ENCODE data around the gene DYDC2.
"Not testable (repeated sequence)": the region's sequence is repeated elsewhere in the genome, so short reads cannot be mapped to it uniquely, and the experiment has no call there.

DYDC2 gene, protein sequence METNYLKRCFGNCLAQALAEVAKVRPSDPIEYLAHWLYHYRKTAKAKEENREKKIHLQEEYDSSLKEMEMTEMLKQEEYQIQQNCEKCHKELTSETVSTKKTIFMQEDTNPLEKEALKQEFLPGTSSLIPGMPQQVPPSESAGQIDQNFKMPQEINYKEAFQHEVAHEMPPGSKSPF

GRCh38 chr10:80356563-80356988 lies at the start of gene DYDC2, which contains the start of gene DYDC1:
TSS of gene DYDC2 (plus strand) at chr10:80356781. CDS start at chr10:80362444, 5,663 bp downstream.
TSS of gene DYDC1 (minus strand) at chr10:80356755. CDS start at chr10:80352601, 4,154 bp downstream.
- no peak for DNase-seq (ENCODE audit: low spot score)

- DNase-seq (ENCODE audit: low spot score): no peak
These were observed 43.1 kb upstream of the DYDC2 start for GRCh38 chr10:80313523-80313922.

DNA sequence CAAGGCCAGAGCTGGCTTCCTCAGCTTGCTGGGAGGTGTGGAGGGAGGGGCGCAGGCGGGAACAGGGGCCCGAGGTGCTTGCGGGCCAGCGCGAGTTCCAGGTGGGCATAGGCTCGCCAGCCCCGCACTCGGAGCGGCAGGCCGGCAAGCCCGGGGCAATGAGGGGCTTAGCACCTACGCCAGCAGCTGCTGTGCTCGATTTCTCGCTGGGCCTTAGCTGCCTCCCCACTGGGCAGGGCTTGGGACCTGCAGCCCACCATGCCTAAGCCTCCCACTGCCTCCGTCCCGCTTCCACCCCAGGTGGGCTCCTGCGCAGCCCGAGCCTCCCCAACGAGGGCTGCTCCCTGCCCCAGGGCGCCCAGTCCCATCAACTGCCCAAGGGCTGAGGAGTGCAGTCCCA lies 41.2 kb upstream of the DYDC2 start:
- no peak for DNase-seq (ENCODE audit: low spot score)

GRCh38 chr10:80318742-80319141 lies 37.8 kb upstream of the DYDC2 start:
- no peak for DNase-seq (ENCODE audit: low spot score)

DNA sequence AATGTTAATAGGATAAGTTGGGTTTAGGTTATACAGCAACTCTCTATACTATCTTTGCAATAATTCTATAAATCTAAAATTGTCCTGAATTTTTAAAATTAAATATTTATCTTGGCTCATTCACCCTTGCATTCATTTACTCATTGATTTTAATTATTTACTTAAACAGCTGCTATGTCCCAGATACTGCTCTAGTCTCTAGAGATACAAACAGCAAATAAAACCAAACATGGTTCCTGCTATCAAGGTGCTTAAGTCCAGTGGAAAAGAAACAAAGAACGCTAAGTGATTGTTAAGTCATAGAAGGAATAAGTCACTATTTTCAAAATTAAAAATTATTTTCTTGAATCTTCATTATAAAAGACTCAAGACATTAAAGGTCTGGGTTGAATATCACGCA lies 37.3 kb upstream of the DYDC2 start:
- DNase-seq (ENCODE audit: low spot score): no peak

DNA sequence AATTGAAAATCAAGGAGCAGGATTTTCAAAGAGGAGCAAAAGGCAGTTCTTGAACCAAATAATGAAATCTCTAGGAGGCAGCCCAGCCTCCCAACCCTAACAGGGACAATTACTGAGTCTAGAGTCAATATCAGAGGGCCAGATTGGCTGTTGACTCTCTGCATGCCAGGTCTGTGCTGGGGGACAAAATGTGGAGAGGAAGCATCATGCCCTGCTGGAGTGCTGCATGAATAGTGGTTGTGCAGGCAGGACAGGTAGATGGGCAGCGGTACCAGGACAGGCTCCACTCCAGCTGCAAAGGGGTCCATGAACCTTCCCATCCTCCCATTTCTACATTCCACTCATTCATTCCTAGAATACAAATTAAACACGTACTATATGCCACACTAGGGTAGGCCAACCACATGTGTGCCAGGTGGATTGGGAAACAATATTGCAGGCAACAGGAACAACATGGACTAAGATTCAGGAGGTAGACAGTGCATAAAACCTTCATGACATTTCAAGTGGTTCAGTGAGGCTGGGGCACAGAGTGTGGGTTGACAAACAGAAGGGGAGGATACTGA lies 36.8 kb upstream of the DYDC2 start:
- no peak for DNase-seq (ENCODE audit: low spot score)

DNA sequence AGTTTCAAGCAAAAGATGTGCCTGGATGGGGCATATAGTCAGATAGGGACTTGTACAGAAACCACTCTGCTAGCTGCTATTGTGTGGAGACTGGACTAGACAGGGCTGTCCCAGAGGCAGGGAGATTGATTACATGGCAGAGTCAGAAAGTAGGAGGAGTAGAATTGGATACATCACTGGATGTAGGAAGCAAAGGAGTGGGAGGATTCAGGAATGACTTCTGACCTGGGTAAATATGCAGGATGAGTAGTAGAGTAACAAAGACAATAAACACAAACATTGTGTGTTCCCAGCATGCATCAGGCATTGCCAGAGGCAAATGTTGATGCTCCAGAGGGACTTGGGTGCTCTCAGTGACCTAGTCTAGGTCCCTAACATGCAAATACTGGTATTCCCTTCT lies 36.2 kb upstream of the DYDC2 start:
- DNase-seq (ENCODE audit: low spot score): no peak

GRCh38 chr10:80321183-80321582 lies 35.4 kb upstream of the DYDC2 start:
- no peak for DNase-seq (ENCODE audit: low spot score)

DNA sequence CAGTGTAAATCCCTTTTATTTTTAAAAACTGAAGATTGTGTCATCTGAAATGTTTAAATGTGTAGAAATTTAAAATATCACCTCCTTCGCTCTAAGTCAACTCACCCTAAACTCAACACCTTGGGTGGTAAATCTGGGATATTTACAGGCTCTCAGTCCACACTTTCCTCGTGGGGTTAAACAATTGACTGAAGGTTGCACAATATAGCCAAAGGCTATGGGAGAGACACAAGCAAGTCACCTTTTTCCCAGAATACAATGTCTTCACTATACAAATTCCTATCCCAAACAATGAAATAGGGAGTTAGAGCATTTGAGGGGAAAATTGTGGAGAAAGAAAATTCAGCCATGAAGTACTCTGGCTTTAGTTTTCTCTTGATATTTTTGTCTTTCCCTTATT lies 34.4 kb upstream of the DYDC2 start:
- DNase-seq (ENCODE audit: low spot score): no peak

DNA sequence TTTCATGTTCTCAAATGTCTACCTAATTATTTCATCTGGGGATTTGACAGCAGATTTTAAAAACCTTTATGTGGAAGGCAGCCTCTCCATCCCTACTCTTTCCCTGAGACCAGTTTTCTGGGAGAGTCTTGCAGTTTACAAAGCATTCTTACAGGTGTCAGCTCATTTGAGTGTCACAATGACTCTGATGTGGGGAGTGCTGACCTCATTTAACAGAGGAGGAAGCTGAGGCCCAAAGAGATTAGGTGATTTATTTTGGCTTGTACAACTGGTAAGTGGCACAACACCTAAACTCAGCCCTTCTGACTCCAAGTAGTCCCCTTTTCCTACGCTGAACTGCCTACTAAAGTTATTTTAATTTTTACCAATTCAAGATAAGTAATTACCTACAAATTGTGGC lies 33.9 kb upstream of the DYDC2 start:
- DNase-seq (ENCODE audit: low spot score): no peak

DNA sequence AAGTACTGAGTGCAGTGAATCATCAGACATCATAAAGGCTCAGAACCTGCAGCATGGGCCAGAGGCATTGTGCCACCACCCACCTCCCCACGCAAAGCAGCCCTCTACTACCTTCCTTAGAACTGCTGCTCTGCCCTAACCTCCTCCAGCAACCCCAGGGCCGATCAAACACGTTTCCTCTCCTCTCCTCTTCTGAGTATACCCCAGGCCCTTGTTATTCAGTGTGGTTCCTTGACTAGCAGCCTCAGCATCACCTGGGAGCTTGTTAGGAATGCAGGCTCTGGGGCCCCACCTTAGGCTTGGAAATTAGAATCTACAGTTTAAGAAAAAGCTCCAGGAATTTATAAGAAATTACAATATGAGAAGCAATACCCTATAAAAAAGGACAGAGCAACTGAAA lies 33.3 kb upstream of the DYDC2 start:
- no peak for DNase-seq (ENCODE audit: low spot score)

DNA sequence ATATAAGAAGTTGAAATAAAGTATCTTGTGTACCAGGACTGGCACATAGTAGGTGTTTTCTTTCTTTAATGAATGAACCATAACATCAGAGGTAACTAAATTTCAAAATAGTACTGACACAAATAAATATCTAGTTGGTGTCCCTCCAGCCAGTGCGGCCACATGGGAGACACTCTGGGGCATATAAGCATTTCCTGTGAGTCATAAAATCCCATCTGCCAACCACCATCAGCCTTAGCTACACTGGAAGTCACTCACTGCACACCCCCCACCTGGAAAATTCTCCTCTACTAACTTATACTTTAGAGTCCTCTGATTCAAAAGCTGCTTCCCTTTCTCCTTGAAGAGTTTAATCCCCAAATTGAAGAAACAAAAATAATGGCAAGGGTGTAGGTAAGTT lies 32.5 kb upstream of the DYDC2 start:
- DNase-seq (ENCODE audit: low spot score): peak; percentile 50

GRCh38 chr10:80324891-80325364 lies 31.7 kb upstream of the DYDC2 start:
- DNase-seq (ENCODE audit: low spot score): no peak

- DNase-seq (ENCODE audit: low spot score): no peak
These were observed 22.6 kb upstream of the DYDC2 start for GRCh38 chr10:80333983-80334382.

DNA sequence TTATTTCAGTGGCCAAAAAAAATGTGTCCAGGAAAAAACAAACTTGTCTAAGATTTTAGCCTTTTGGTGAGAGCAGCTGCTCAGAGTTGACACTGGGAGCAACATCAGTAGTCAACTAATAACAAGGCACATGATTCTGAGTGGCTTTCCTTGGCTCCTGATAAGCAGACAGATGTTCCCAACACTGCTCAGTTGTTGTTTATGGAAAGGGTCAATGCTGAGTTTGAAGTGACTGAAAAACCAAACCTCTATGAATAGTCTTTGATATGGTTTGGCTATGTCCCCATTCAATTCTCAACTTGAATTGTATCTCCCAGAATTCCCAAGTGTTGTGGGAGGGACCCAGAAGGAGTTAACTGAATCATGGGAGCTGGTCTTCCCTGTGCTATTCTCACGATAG lies 12.3 kb upstream of the DYDC2 start:
- no peak for DNase-seq (ENCODE audit: low spot score)

DNA sequence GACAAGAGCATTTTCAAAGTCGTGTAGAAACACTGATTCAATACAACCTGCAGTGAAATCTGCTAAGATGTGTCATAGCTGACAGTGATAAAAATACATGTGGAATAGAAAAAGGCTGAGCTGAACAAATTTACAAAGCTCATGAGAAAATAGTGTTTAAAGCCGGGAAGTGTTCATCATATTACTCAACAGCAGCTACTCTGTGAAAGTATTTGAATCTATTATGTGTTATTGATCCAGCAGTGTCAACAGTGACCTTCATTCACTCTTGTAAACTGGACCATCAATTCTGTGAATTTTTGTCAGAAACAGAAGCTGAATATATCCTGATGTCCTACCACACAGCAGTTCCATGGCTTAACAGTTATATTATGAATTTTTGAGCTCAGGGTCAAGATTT lies 11.7 kb upstream of the DYDC2 start:
- no peak for DNase-seq (ENCODE audit: low spot score)

- DNase-seq (ENCODE audit: low spot score): no peak
These were observed 6.3 kb upstream of the DYDC2 start for GRCh38 chr10:80350251-80350650.

DNA sequence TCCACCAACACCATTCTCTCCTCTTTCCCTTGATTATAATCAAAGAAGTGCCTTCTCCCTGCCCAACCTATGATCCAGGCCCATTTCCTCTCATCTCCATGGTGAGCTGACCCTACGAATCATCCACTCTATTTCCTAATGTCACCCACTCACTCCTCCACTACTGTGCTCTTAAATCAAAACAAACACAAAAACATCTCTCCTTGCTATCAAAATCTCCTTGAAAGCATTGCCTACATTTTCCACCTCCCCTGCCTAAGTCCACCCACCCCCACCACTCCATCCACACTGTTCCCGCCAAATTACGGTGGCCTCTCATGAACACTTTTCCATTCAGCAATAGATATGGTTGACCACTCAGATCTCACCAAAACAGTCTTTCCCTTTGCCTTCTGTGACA lies 5.4 kb upstream of the DYDC2 start:
- DNase-seq (ENCODE audit: low spot score): no peak

- no peak for DNase-seq (ENCODE audit: low spot score)
These were observed 639 bp downstream of the DYDC2 start for GRCh38 chr10:80356989-80357850.

- DNase-seq (ENCODE audit: low spot score): no peak
These were observed 1.2 kb downstream of the DYDC2 start for GRCh38 chr10:80357851-80358125.

DNA sequence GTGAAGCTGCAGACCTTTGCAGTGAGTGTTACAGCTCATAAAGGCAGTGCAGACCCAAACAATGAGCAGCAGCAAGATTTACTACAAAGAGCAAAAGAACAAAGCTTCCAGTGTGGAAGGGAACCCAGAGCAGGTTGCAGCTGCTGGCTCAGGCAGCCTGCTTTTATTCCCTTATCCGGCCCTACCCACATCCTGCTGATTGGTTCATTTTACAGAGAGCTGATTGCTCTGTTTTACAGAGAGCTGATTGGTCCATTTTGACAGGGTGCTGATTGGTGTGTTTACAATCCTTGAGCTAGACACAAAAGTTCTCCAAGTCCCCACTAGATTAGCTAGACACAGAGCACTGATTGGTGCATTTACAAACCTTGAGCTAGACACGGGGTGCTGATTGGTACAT lies 2.3 kb downstream of the DYDC2 start:
- DNase-seq (ENCODE audit: low spot score): not testable (repeated sequence)

GRCh38 chr10:80359644-80360043 lies 3.1 kb downstream of the DYDC2 start:
- DNase-seq (ENCODE audit: low spot score): no peak

- DNase-seq (ENCODE audit: low spot score): no peak
These were observed 8.9 kb downstream of the DYDC2 start for GRCh38 chr10:80365510-80365909.

Data from RKO (cell line).